Hematopoietic multipotent progenitor cell treated with erythropoietin and hydrocortisone succinate and interleukin-3 and kit ligand, for 8 days (in vitro differentiated cells): ENCODE data around the gene P3H3.

Experiments
- DNase-seq: peaks from one replicate; pipeline ENCODE4 v3.0.0-alpha.2; 2015

The P3H3 gene

GRCh38 chr12:6799147-6799546, 29.1 kb upstream of the P3H3 start:
- DNase-seq = no peak

GRCh38 chr12:6807170-6807569, 21.0 kb upstream of the P3H3 start:
- DNase-seq = no peak

GRCh38 chr12:6809056-6809455, 19.2 kb upstream of the P3H3 start:
- DNase-seq = no peak

GRCh38 chr12:6810758-6811157, 17.4 kb upstream of the P3H3 start:
- no peak for DNase-seq

- DNase-seq = no peak
These were observed 14.8 kb upstream of the P3H3 start for GRCh38 chr12:6813363-6813762.

- DNase-seq = no peak
These were observed 11.6 kb upstream of the P3H3 start for GRCh38 chr12:6816598-6816997.

GRCh38 chr12:6817098-6817497, 11.1 kb upstream of the P3H3 start:
- DNase-seq = no peak

- no peak for DNase-seq
These were observed 10.5 kb upstream of the P3H3 start for GRCh38 chr12:6817662-6818157.

- no peak for DNase-seq
These were observed 10.0 kb upstream of the P3H3 start for GRCh38 chr12:6818222-6818621.

GRCh38 chr12:6818645-6819044, 9.6 kb upstream of the P3H3 start:
- no peak for DNase-seq

- no peak for DNase-seq
These were observed 8.8 kb upstream of the P3H3 start for GRCh38 chr12:6819106-6820030.

- DNase-seq = no peak
These were observed 8.0 kb upstream of the P3H3 start for GRCh38 chr12:6820166-6820565.

GRCh38 chr12:6821591-6822425, 6.4 kb upstream of the P3H3 start, which contains the start of gene GPR162:
Gene GPR162 (plus strand): TSS chr12:6821821. CDS start chr12:6823899, 2,078 bp downstream.
- DNase-seq = no peak

- no peak for DNase-seq
These were observed 5.6 kb upstream of the P3H3 start for GRCh38 chr12:6822426-6823135.

- DNase-seq = no peak
These were observed 4.8 kb upstream of the P3H3 start for GRCh38 chr12:6823182-6824084.

GRCh38 chr12:6824085-6824775, 4.0 kb upstream of the P3H3 start:
- DNase-seq = no peak

- no peak for DNase-seq
These were observed 3.3 kb upstream of the P3H3 start for GRCh38 chr12:6824901-6825381.

GRCh38 chr12:6825398-6826124, 2.6 kb upstream of the P3H3 start:
- DNase-seq = peak; percentile 74

- DNase-seq = no peak
These were observed 2.0 kb upstream of the P3H3 start for GRCh38 chr12:6826125-6826733.
